ENCODE measurements around the gene PPP1R17.

DNA sequence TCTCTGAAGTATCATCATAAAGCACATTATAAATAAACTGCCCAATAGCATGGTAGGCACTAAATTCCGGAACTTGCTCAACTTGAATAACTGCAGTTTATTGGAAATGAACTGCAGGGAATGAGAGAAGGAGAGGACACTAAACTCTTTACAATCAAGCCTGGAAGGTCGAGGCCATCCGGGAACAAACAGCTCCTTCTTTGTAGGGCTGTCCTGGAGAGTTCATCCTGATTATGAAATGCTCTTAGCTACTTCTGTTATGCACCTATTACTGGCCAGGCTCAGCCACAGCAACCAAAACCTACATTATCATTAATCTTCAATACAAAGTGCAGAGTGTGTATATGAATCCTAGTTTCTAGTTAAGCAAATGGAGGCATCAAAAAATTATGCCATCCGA is 64.7 kb downstream of the PPP1R17 start:
- TF ChIP-seq, protein P1, sequence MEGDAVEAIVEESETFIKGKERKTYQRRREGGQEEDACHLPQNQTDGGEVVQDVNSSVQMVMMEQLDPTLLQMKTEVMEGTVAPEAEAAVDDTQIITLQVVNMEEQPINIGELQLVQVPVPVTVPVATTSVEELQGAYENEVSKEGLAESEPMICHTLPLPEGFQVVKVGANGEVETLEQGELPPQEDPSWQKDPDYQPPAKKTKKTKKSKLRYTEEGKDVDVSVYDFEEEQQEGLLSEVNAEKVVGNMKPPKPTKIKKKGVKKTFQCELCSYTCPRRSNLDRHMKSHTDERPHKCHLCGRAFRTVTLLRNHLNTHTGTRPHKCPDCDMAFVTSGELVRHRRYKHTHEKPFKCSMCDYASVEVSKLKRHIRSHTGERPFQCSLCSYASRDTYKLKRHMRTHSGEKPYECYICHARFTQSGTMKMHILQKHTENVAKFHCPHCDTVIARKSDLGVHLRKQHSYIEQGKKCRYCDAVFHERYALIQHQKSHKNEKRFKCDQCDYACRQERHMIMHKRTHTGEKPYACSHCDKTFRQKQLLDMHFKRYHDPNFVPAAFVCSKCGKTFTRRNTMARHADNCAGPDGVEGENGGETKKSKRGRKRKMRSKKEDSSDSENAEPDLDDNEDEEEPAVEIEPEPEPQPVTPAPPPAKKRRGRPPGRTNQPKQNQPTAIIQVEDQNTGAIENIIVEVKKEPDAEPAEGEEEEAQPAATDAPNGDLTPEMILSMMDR (conservative IDR thresholded peaks at IDR 0.05; ENCODE audit: low read depth in 2 of 2) = no peak
- TF ChIP-seq EZH2phosphoT487 (IDR thresholded peaks at IDR 0.05; ENCODE audit: unreplicated experiment) = no peak
- no peak for TF ChIP-seq POLR2AphosphoS5 (IDR thresholded peaks at IDR 0.05; ENCODE audit: low read depth)
- TF ChIP-seq STAT1 (IDR thresholded peaks at IDR 0.05; ENCODE audit: unreplicated experiment) = no peak
- TF ChIP-seq, protein P2, sequence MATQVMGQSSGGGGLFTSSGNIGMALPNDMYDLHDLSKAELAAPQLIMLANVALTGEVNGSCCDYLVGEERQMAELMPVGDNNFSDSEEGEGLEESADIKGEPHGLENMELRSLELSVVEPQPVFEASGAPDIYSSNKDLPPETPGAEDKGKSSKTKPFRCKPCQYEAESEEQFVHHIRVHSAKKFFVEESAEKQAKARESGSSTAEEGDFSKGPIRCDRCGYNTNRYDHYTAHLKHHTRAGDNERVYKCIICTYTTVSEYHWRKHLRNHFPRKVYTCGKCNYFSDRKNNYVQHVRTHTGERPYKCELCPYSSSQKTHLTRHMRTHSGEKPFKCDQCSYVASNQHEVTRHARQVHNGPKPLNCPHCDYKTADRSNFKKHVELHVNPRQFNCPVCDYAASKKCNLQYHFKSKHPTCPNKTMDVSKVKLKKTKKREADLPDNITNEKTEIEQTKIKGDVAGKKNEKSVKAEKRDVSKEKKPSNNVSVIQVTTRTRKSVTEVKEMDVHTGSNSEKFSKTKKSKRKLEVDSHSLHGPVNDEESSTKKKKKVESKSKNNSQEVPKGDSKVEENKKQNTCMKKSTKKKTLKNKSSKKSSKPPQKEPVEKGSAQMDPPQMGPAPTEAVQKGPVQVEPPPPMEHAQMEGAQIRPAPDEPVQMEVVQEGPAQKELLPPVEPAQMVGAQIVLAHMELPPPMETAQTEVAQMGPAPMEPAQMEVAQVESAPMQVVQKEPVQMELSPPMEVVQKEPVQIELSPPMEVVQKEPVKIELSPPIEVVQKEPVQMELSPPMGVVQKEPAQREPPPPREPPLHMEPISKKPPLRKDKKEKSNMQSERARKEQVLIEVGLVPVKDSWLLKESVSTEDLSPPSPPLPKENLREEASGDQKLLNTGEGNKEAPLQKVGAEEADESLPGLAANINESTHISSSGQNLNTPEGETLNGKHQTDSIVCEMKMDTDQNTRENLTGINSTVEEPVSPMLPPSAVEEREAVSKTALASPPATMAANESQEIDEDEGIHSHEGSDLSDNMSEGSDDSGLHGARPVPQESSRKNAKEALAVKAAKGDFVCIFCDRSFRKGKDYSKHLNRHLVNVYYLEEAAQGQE (IDR thresholded peaks at IDR 0.05; ENCODE audit: unreplicated experiment) = no peak
- no peak for TF ChIP-seq EZH2 (IDR thresholded peaks at IDR 0.05; ENCODE audit: low read depth, unreplicated experiment)
- no peak for TF ChIP-seq NANOG (IDR thresholded peaks at IDR 0.05; ENCODE audit: borderline replicate concordance)
- TF ChIP-seq CREB1 (CRISPR knock-in tag; IDR thresholded peaks at IDR 0.05; ENCODE audit: low read depth) = no peak
